ENCODE data around the gene SFMBT1.

The SFMBT1 gene

DNA sequence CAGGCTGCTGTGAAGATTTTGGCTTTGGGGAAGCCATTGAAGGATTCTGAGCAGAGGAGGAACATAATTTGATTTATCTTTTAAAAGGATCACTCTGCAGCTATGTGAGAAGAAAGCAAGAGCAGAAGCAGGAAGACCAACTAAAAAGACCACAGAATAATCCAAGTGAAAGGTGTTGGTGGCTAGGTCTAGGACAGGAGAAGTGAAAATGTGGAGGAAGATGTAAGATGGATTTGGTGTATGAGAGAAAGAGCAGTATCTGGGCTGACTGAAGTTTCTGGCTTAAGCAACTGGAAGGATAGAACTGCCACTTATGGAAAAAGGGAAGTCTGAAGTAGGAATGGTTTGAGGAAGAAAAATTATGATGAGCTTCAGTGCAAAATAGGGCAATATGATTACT, 62.0 kb downstream of the SFMBT1 start:
- no peak for DNase-seq

DNA sequence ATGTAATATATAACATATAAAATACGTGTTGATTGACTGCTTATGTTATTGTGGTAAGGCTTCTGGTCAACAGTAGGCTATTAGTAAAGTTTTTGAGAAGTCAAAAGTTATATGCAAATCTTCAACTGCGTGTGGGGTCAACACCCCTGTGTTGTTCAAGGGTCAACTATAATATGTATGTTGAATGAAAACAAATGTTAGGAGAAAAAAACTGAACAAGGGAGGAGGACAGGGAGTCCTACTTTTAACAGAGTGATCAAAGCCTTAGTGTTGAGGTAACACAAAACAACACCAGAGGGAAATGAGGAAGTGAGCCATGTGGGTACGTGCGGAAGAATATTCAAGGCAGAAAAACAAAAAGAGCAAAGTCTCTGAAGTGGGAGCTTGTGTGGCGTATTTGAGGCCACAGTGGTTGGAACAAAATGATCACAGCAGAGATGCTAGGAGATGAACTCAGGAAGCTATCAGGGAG, 62.5 kb downstream of the SFMBT1 start:
- DNase-seq, result peak in 4 of 5 donors; percentile 33 to 51 (median 40)

GRCh38 chr3:52982839-52983238, 63.0 kb downstream of the SFMBT1 start:
- no peak for DNase-seq

GRCh38 chr3:52979190-52979983, 66.5 kb downstream of the SFMBT1 start:
- no peak for DNase-seq

GRCh38 chr3:52978109-52978754, 67.6 kb downstream of the SFMBT1 start:
- no peak for DNase-seq

DNA sequence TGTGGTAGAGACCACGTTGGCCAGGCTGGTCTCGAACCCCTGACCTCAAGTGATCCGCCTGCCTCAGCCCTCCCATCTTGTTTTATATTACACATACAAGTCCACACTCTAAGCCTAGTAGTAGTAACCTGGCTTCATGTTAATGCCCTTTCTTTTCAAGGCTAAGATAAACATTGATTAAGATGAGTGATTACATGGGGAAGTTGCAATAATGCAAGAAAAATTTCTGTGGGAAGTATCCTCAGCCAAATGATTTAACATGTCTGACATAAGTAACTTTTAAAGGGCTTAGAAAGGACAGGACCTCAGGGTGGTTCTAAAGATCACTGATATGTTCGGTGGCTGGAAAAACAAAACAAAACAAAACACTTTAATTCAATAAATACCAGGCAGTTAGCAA, 72.1 kb downstream of the SFMBT1 start:
- no peak for DNase-seq

GRCh38 chr3:52971895-52972294, 74.0 kb downstream of the SFMBT1 start:
- DNase-seq, result no peak

DNA sequence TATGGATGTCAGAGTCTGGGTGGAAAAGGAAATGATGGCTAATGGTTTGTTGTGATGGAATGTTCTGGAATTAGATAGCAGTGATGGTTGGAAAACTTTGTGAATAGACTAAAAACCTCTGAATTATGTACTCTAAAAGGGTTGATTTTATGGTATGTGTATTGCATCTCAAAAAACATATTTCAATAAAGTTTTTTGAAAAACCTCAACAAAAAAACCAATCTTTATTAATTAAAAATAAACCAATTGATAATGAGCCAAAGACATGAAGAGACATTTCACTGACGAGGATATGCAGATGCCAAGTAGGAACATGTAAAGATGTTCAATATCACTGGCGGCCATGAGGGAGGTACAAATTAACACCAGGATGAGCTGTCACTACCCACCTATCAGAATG, 78.5 kb downstream of the SFMBT1 start:
- DNase-seq, result no peak

DNA sequence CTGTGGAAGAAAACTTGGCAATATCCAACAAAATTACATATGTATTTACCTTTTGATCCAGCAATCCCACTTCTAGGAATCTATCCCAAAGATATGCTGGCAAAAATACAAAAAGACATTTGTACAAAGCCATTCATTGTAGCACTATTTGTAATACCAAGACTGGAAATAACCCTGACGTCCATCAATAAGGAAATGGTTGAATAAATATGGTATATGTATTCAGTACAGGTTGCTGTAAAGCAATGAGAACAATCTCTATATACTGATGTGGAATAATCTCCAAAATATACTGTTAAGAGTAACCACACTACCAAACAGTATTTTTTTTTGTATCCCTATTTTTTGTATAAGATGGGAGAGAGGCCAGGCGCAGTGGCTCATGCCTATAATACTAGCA, 83.7 kb downstream of the SFMBT1 start:
- no peak for DNase-seq

DNA sequence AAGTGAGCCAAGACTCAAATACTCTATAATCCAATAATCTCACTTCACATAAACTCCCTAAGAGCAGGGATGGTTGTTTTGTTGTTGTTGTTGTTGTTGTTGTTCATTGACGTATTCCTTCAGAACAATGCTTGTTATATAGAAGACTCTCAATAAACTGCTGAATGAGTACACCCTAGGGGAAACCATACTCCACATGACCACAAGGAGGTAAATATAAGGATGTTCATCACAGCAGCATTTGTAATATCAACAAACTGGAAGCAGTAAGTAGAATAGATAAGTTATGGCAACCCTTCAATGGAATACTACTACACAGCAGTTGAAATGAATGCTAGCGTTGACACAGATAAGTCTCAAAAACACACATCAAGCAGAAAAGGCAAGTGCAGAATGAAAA, 86.1 kb downstream of the SFMBT1 start:
- no peak for DNase-seq

- no peak for DNase-seq
Measured at GRCh38 chr3:52939600-52939999, 106.3 kb downstream of the SFMBT1 start.

- DNase-seq, result peak in 4 of 5 donors; percentile 17 to 61 (median 26)
Measured at GRCh38 chr3:52934630-52935530, 111.0 kb downstream of the SFMBT1 start.

DNA sequence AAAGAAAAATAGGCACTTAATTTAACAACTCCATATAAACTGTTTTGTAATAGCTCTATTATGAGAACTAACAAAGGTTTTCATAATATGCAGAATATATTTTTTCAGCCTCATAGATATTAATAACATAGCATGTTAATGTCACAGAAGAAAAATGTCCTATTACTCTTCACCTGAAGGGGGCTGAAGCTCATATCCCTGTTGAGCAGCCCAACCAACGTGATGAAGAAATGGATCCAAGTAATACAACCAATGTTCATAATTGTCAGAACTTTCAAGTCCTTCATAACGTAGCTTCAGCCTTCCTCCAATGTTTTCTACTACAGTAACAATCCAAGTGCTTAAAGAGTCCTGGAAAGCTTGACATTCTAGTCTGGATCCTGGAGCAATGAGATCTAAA, 114.0 kb downstream of the SFMBT1 start:
- no peak for DNase-seq

GRCh38 chr3:52931328-52931727, 114.5 kb downstream of the SFMBT1 start:
- no peak for DNase-seq

DNA sequence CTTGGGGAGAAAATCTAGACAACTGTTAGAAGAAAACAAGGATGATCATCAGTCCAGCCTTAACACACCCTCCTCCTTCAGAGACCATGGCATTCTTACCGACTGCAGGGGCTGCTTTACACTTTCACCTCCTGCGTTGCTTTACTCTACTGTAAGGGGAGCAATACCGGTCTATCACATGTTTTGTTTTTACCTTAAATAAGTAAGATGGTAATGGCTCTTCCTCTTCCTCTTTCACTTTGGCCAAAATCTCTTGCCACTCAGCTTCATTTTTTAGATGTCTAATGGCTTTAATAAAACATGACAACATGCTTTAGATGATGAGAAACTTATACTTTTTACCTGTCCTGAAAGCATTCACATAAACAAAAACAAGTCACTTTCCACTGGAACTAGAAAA, 115.1 kb downstream of the SFMBT1 start:
- no peak for DNase-seq

DNA sequence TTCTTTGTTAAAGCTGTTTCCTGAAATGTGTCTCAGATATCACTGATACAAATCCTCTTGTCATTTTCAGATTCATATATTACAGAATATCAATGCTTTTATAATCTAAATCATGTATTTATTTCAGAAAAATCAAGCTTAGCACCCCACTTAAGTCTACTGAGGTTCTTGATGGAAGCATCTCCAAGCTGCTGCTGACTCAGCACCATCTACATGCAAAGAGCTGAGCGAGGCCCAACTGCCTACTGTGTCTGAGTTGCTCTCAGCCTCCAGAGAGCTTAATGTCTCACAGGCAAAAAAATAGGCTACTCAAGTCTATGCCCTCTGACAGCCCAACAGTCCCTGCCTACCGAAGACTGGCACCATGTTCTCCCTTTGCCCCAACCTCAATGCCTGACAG, 119.3 kb downstream of the SFMBT1 start:
- no peak for DNase-seq

- DNase-seq, result peak in 1 of 5 donors; percentile 18
Measured at GRCh38 chr3:52925405-52926313, 120.2 kb downstream of the SFMBT1 start.

GRCh38 chr3:52923963-52924362, 121.9 kb downstream of the SFMBT1 start:
- DNase-seq, result no peak

DNA sequence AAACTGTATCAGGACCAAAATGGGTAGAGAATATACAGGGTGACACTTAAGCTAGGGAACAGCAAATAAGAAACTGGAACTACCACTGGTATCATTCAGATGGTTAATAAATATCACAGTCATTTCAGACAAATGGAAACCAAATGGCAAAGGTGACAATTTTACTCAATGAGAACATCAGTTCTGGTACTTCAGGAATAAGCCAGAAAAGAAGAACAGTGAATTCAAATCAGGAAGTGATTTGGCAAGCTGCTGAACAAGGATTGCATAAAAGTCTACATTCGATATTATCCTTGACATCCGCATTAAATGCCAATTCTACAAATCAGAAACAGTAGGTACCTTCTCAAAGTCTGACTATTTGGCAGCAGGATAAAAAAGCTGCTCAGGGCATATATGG, 125.0 kb downstream of the SFMBT1 start:
- DNase-seq, result no peak

DNA sequence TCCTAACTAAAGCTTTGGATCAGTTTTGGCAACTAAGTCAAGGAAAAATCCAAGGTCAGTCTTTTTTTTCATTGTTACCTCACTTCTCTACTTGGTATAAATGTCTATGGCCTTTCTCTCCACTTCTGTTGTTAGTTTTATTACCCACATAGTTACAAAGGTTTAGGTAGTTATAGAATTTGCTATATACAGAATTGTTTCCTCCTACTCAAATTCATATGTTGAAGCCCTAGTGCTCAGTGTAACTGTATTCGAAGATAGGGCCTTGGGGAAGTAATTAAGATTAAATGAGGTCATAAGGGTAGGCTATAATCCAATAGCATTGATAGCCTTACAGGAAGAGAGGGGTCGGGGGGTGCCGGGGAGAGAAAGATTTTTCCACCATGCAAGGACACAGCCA, 128.8 kb downstream of the SFMBT1 start:
- DNase-seq, result no peak

- DNase-seq, result no peak
Measured at GRCh38 chr3:52915294-52915693, 130.6 kb downstream of the SFMBT1 start.

Data from T-helper 1 cell (primary cell).